ENCODE data around the gene SMIM23.
"Not testable (repeated sequence)": the region's sequence is repeated elsewhere in the genome, so short reads cannot be mapped to it uniquely, and the experiment has no call there.

SMIM23 gene

GRCh38 chr5:171774418-171774817, 11.2 kb upstream of the SMIM23 start:
- DNase-seq: no peak

GRCh38 chr5:171776213-171776612, 9.4 kb upstream of the SMIM23 start:
- DNase-seq: no peak

- DNase-seq: no peak
Measured at GRCh38 chr5:171776770-171777759, 8.6 kb upstream of the SMIM23 start.

- not testable (repeated sequence) for DNase-seq
Measured at GRCh38 chr5:171781744-171782143, 3.9 kb upstream of the SMIM23 start.

- no peak for DNase-seq
Measured at GRCh38 chr5:171782332-171782966, 3.2 kb upstream of the SMIM23 start.

GRCh38 chr5:171783051-171783450, 2.6 kb upstream of the SMIM23 start:
- no peak for DNase-seq

GRCh38 chr5:171789353-171789752, 3.7 kb downstream of the SMIM23 start:
- DNase-seq: no peak

- no peak for DNase-seq
Measured at GRCh38 chr5:171790408-171790807, 4.8 kb downstream of the SMIM23 start.

GRCh38 chr5:171794470-171794960, 8.9 kb downstream of the SMIM23 start:
- DNase-seq: no peak

GRCh38 chr5:171795381-171795780, 9.8 kb downstream of the SMIM23 start:
- DNase-seq: no peak

GRCh38 chr5:171796436-171796835, 10.8 kb downstream of the SMIM23 start:
- no peak for DNase-seq

- no peak for DNase-seq
Measured at GRCh38 chr5:171797543-171797942, 11.9 kb downstream of the SMIM23 start.

- DNase-seq: no peak
Measured at GRCh38 chr5:171798418-171798817, 12.8 kb downstream of the SMIM23 start.

- DNase-seq: no peak
Measured at GRCh38 chr5:171801839-171802238, 16.2 kb downstream of the SMIM23 start.

GRCh38 chr5:171805746-171806145, 20.1 kb downstream of the SMIM23 start:
- DNase-seq: no peak

- peak; percentile 21 for DNase-seq
Measured at GRCh38 chr5:171806976-171807747, 21.5 kb downstream of the SMIM23 start.

GRCh38 chr5:171808453-171808852, 22.8 kb downstream of the SMIM23 start:
- no peak for DNase-seq

- DNase-seq: no peak
Measured at GRCh38 chr5:171808951-171809350, 23.3 kb downstream of the SMIM23 start.

GRCh38 chr5:171810227-171810626, 24.6 kb downstream of the SMIM23 start:
- DNase-seq: no peak

- DNase-seq: no peak
Measured at GRCh38 chr5:171813270-171813669, 27.7 kb downstream of the SMIM23 start.

- no peak for DNase-seq
Measured at GRCh38 chr5:171813813-171814490, 28.3 kb downstream of the SMIM23 start.

GRCh38 chr5:171816666-171817065, 31.0 kb downstream of the SMIM23 start:
- DNase-seq: no peak

GRCh38 chr5:171820561-171820960, 34.9 kb downstream of the SMIM23 start:
- DNase-seq: no peak
